Caki2 (cell line): ENCODE data around the gene IPO9. TPM values are rescaled to one million over a fixed set of nuclear protein-coding genes. Genes with fewer than 3 reads are reported as not detected.
A peak's percentile ranks its signal among the peaks of the same experiment; 100 is the strongest.
"Not testable (repeated sequence)": the region's sequence is repeated elsewhere in the genome, so short reads cannot be mapped to it uniquely, and the experiment has no call there.

Experiments used
- DNase-seq: peaks from one replicate; pipeline ENCODE4 v3.0.0-alpha.2; 2015; ENCODE audit warnings: low read depth
- in situ Hi-C: cut with HindIII; loops from 2 replicates; pipeline ENCODE4 v1.10.0; 2016; ENCODE audit warnings: low sequenced_read_pairs, low pct_unique_long_range_greater_than_20kb, mixed read lengths
- total RNA-seq: library from RNA; depleted of rRNA; stranded (reverse); fragments of >200 nt; shearing (Covaris generic); gene quantifications from 2 replicates; pipeline ENCODE4 v1.2.3, GENCODE V29; 2014; ENCODE audit warnings: low replicate concordance

Gene IPO9
- total RNA-seq, 1 experiment from 2014 or later = 20.4 TPM

- in situ Hi-C loops = no loop called here
- no peak for DNase-seq
Measured at GRCh38 chr1:201840490-201840889, 11.5 kb downstream of the IPO9 start.

- in situ Hi-C loops = no loop called here
- no peak for DNase-seq
Measured at GRCh38 chr1:201841265-201841912, 12.4 kb downstream of the IPO9 start.

- in situ Hi-C loops = no loop called here
Measured at GRCh38 chr1:201842472-201843027, 13.6 kb downstream of the IPO9 start.

GRCh38 chr1:201845331-201846083, 16.6 kb downstream of the IPO9 start:
- no peak for DNase-seq

More at GRCh38 chr1:201842472-201843027, 13.6 kb downstream of the IPO9 start:
- DNase-seq = no peak

GRCh38 chr1:201847150-201847549, 18.2 kb downstream of the IPO9 start:
- in situ Hi-C loops = no loop called here
- DNase-seq = no peak

More at GRCh38 chr1:201845331-201846083, 16.6 kb downstream of the IPO9 start:
- in situ Hi-C loops = no loop called here

- DNase-seq = no peak
- in situ Hi-C loops = no loop called here
Measured at GRCh38 chr1:201848230-201848629, 19.3 kb downstream of the IPO9 start.

- in situ Hi-C loops = no loop called here
- no peak for DNase-seq
Measured at GRCh38 chr1:201849372-201850052, 20.6 kb downstream of the IPO9 start.

- DNase-seq = peak; percentile 23
- in situ Hi-C loops = no loop called here
Measured at GRCh38 chr1:201850053-201850397, 21.1 kb downstream of the IPO9 start.

GRCh38 chr1:201851949-201852348, 23.0 kb downstream of the IPO9 start:
- DNase-seq = no peak
- in situ Hi-C loops = no loop called here

- in situ Hi-C loops, DNase-seq: not testable (repeated sequence)
Measured at GRCh38 chr1:201856722-201857121, 27.8 kb downstream of the IPO9 start.

GRCh38 chr1:201859424-201859823, 30.5 kb downstream of the IPO9 start:
- in situ Hi-C loops = no loop called here
- DNase-seq = no peak

- DNase-seq = no peak
- in situ Hi-C loops = no loop called here
Measured at GRCh38 chr1:201861448-201861847, 32.5 kb downstream of the IPO9 start.

GRCh38 chr1:201870397-201870796, 41.4 kb downstream of the IPO9 start:
- in situ Hi-C loops = no loop called here
- DNase-seq = no peak

GRCh38 chr1:201874672-201875071, 45.7 kb downstream of the IPO9 start:
- in situ Hi-C loops = no loop called here
- no peak for DNase-seq

GRCh38 chr1:201876148-201876818, 47.3 kb downstream of the IPO9 start:
- DNase-seq = no peak
- in situ Hi-C loops = no loop called here

- in situ Hi-C loops = no loop called here
- DNase-seq = peak; percentile 54
Measured at GRCh38 chr1:201877877-201878401, 49.0 kb downstream of the IPO9 start.

GRCh38 chr1:201880928-201881571, 52.1 kb downstream of the IPO9 start:
- in situ Hi-C loops = no loop called here
- no peak for DNase-seq

- in situ Hi-C loops = no loop called here
- DNase-seq = no peak
Measured at GRCh38 chr1:201881617-201882016, 52.7 kb downstream of the IPO9 start.
